Measurements from ENCODE around the gene OR10G2. TPM values are rescaled to one million over a fixed set of nuclear protein-coding genes. Genes with fewer than 3 reads are reported as not detected.

The OR10G2 gene
- total and polyA plus RNA-seq, 5 experiments from 2014 or later, result 0.24 to 0.35 TPM; not detected in 3

Other genes starting within 250 kb of the OR10G2 start
- 100 to 1,000 TPM; 136 to 146 TPM for gene CHD8, start 178.8 kb downstream of the OR10G2 start, total RNA-seq
- 10 to 100 TPM; 20.7 to 34.9 (median 29.4) TPM for gene CHD8, start 178.8 kb downstream of the OR10G2 start, polyA plus RNA-seq
- 10 to 100 TPM; 28.5 to 29.2 TPM for gene RAB2B, start 158.0 kb downstream of the OR10G2 start, total RNA-seq
- 10 to 100 TPM in 1 of 3 donors, 1 to 10 TPM in 2; 8.7 to 11.0 (median 9.9) TPM for gene RAB2B, start 158.0 kb downstream of the OR10G2 start, polyA plus RNA-seq
- 10 to 100 TPM; 86.2 to 90.2 TPM for gene TOX4, start 157.7 kb downstream of the OR10G2 start, total RNA-seq
- 10 to 100 TPM; 68.6 to 87.5 (median 75.8) TPM for gene TOX4, start 157.7 kb downstream of the OR10G2 start, polyA plus RNA-seq
- 100 to 1,000 TPM; 113 to 116 TPM for gene METTL3, start 123.6 kb downstream of the OR10G2 start, total RNA-seq
- 10 to 100 TPM; 12.4 to 24.5 (median 20.5) TPM for gene METTL3, start 123.6 kb downstream of the OR10G2 start, polyA plus RNA-seq
- 1 to 10 TPM; 6.2 to 6.7 TPM for gene SALL2, start 108.6 kb downstream of the OR10G2 start, total RNA-seq
- gene SALL2, start 108.6 kb downstream of the OR10G2 start, polyA plus RNA-seq, result 1 to 10 TPM; 2.5 to 3.8 (median 2.5) TPM
- gene OR10G3, start 54.9 kb downstream of the OR10G2 start, total RNA-seq, result not detected
- not detected for gene OR10G3, start 54.9 kb downstream of the OR10G2 start, polyA plus RNA-seq
- gene OR4E2, start 18.9 kb upstream of the OR10G2 start, total RNA-seq, result not detected
- not detected for gene OR4E2, start 18.9 kb upstream of the OR10G2 start, polyA plus RNA-seq
- gene OR4E1, start 38.9 kb upstream of the OR10G2 start, total RNA-seq, result under 1 TPM in 1 of 2 experiments, not detected in 1; 0.13 TPM
- not detected for gene OR4E1, start 38.9 kb upstream of the OR10G2 start, polyA plus RNA-seq

Measured in naive thymus-derived CD8-positive, alpha-beta T cell (primary cell).